ENCODE measurements around the gene LCAT. TPM values are rescaled to one million over a fixed set of nuclear protein-coding genes. Genes with fewer than 3 reads are reported as not detected.
A peak's percentile ranks its signal among the peaks of the same experiment; 100 is the strongest.

The LCAT gene
- total and polyA plus RNA-seq, 9 of the 15 experiments (the other 6 are each of a cell fraction or from before 2014, with no cell fraction given) = 0.46 to 21.0 (median 5.0) TPM

DNA sequence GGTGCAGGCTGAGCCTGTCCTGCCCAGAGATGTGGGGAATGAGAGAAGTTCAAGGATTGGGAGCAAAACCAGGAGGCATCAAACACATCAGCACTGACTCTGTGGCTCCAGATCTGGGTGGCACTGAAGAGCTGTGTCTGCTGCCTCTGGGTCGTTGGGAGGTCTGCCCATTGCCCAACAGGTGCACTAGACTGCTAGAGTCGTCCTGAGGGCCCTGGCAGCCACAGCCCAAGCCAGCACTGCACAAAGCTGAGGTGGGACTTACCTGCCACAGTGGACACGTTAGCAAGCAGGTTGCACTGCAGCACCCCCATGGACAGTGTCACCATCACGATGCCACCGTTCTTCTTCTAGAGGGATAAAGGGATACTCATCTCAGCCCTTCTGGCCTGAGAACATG, 33.1 kb upstream of the LCAT start:
- no TSS peak for BruUV-seq (replicated peaks)
- H3K9ac ChIP-seq (ENCODE audit: insufficient read depth in 1 of 2, low read depth in 2 of 2, low read length in 2 of 2) = peak overlapping the region in 1 of 2 experiments; percentile 75; a peak in 2 of 4 replicates
- H3K79me2 ChIP-seq (ENCODE audit: control insufficient read depth, insufficient read depth, low read length) = no peaks in the 10 kb centered on the region
- ATAC-seq (no peak), DNase-seq (ENCODE audit: extremely low read depth in 1 of 4, low spot score in 3 of 4) (no peak), FAIRE-seq (no peak)
- H3K4me3 ChIP-seq = no peak overlapping the region
- POLR2A ChIA-PET = interaction anchor here (0.7 to 1.1 kb wide), 3 partner anchors 13 to 131 kb away, joined by 3 read pairs; no protein-coding TSS in a partner anchor
- no peak overlapping the region for H3K27ac ChIP-seq (ENCODE audit: extremely low read depth, low read depth, low read length)
- CTCF ChIA-PET (ENCODE audit: low intra/inter-chr PET ratio) = no interaction called here
- H4K20me1 ChIP-seq (replicated peaks; ENCODE audit: control insufficient read depth, insufficient read depth, low read length) = no peaks in the 10 kb centered on the region
- H3K9me3 ChIP-seq (replicated peaks; ENCODE audit: control insufficient read depth, insufficient read depth, low read depth, low read length) = no peaks in the 10 kb centered on the region
- peaks cover 0 to 18% of the 10 kb centered on the region in 2 experiments; a peak in 3 of 5 replicates for H3K4me1 ChIP-seq (replicated peaks in 1 of 2; ENCODE audit: control insufficient read depth in 2 of 2, insufficient read depth in 2 of 2, low read length in 2 of 2)
- H3K9me1 ChIP-seq (ENCODE audit: control insufficient read depth, insufficient read depth, low read length) = no peaks in the 10 kb centered on the region
- intact Hi-C loops (cut with micrococcal nuclease) (no loop called here), in situ Hi-C loops (cut with MboI) (no loop called here)
- 4% methylated on average over 5 of the region's 5 CpGs for WGBS (ENCODE audit: insufficient coverage, low coverage, missing lambda C conversion rate)
- peaks cover 0 to 4% of the 10 kb centered on the region in 2 experiments; a peak in 1 of 5 replicates for H3K27me3 ChIP-seq (ENCODE audit: control insufficient read depth in 2 of 2, insufficient read depth in 2 of 2, low read length in 2 of 2)
- no peaks in the 10 kb centered on the region for H3K36me3 ChIP-seq (ENCODE audit: control insufficient read depth, insufficient read depth, low read length)
- no peak overlapping the region for H3K4me2 ChIP-seq (ENCODE audit: insufficient read depth, low read length)
- no peak overlapping the region for H2AFZ ChIP-seq (ENCODE audit: low read depth, low read length)
- TF ChIP-seq, protein P1, sequence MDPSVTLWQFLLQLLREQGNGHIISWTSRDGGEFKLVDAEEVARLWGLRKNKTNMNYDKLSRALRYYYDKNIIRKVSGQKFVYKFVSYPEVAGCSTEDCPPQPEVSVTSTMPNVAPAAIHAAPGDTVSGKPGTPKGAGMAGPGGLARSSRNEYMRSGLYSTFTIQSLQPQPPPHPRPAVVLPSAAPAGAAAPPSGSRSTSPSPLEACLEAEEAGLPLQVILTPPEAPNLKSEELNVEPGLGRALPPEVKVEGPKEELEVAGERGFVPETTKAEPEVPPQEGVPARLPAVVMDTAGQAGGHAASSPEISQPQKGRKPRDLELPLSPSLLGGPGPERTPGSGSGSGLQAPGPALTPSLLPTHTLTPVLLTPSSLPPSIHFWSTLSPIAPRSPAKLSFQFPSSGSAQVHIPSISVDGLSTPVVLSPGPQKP (CRISPR knock-in tag; IDR thresholded peaks at IDR 0.05) = no peak
- TF ChIP-seq, protein P2, sequence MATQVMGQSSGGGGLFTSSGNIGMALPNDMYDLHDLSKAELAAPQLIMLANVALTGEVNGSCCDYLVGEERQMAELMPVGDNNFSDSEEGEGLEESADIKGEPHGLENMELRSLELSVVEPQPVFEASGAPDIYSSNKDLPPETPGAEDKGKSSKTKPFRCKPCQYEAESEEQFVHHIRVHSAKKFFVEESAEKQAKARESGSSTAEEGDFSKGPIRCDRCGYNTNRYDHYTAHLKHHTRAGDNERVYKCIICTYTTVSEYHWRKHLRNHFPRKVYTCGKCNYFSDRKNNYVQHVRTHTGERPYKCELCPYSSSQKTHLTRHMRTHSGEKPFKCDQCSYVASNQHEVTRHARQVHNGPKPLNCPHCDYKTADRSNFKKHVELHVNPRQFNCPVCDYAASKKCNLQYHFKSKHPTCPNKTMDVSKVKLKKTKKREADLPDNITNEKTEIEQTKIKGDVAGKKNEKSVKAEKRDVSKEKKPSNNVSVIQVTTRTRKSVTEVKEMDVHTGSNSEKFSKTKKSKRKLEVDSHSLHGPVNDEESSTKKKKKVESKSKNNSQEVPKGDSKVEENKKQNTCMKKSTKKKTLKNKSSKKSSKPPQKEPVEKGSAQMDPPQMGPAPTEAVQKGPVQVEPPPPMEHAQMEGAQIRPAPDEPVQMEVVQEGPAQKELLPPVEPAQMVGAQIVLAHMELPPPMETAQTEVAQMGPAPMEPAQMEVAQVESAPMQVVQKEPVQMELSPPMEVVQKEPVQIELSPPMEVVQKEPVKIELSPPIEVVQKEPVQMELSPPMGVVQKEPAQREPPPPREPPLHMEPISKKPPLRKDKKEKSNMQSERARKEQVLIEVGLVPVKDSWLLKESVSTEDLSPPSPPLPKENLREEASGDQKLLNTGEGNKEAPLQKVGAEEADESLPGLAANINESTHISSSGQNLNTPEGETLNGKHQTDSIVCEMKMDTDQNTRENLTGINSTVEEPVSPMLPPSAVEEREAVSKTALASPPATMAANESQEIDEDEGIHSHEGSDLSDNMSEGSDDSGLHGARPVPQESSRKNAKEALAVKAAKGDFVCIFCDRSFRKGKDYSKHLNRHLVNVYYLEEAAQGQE (IDR thresholded peaks at IDR 0.05; ENCODE audit: borderline replicate concordance) = no peak
- TF ChIP-seq, protein P2 (CRISPR knock-in tag; IDR thresholded peaks at IDR 0.05; ENCODE audit: low read depth) = no peak
- TF ChIP-seq ZNF311 (CRISPR knock-in tag; IDR thresholded peaks at IDR 0.05) (no peak), SRSF9 (IDR thresholded peaks at IDR 0.05; ENCODE audit: borderline replicate concordance, low read depth, low read length) (no peak), ZNF785 (CRISPR knock-in tag; IDR thresholded peaks at IDR 0.05) (no peak), ZNF561 (CRISPR knock-in tag; conservative IDR thresholded peaks at IDR 0.05) (no peak), STAG1 (CRISPR knock-in tag; IDR thresholded peaks at IDR 0.05; ENCODE audit: borderline replicate concordance) (no peak)
- TF ChIP-seq, protein P3, sequence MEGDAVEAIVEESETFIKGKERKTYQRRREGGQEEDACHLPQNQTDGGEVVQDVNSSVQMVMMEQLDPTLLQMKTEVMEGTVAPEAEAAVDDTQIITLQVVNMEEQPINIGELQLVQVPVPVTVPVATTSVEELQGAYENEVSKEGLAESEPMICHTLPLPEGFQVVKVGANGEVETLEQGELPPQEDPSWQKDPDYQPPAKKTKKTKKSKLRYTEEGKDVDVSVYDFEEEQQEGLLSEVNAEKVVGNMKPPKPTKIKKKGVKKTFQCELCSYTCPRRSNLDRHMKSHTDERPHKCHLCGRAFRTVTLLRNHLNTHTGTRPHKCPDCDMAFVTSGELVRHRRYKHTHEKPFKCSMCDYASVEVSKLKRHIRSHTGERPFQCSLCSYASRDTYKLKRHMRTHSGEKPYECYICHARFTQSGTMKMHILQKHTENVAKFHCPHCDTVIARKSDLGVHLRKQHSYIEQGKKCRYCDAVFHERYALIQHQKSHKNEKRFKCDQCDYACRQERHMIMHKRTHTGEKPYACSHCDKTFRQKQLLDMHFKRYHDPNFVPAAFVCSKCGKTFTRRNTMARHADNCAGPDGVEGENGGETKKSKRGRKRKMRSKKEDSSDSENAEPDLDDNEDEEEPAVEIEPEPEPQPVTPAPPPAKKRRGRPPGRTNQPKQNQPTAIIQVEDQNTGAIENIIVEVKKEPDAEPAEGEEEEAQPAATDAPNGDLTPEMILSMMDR (IDR thresholded peaks at IDR 0.05 in 2 of 3, conservative IDR thresholded peaks at IDR 0.05 in 1 of 3; ENCODE audit: insufficient read depth in 2 of 3, low read depth in 1 of 3, low read length in 3 of 3) = no peak
- TF ChIP-seq, protein P4, sequence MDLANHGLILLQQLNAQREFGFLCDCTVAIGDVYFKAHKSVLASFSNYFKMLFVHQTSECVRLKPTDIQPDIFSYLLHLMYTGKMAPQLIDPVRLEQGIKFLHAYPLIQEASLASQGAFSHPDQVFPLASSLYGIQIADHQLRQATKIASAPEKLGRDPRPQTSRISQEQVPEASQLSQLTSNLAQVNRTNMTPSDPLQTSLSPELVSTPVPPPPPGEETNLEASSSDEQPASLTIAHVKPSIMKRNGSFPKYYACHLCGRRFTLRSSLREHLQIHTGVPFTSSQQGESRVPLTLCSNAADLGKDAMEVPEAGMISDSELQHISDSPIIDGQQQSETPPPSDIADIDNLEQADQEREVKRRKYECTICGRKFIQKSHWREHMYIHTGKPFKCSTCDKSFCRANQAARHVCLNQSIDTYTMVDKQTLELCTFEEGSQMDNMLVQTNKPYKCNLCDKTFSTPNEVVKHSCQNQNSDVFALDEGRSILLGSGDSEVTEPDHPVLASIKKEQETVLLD (IDR thresholded peaks at IDR 0.05) = no peak
